DMS53 (cell line): ENCODE measurements around the gene RHOT1.

ENCODE experiments used
- DNase-seq: peaks from one replicate; lab custom pipeline; 2025; lab: John Stamatoyannopoulos, UW

RHOT1 gene

DNA sequence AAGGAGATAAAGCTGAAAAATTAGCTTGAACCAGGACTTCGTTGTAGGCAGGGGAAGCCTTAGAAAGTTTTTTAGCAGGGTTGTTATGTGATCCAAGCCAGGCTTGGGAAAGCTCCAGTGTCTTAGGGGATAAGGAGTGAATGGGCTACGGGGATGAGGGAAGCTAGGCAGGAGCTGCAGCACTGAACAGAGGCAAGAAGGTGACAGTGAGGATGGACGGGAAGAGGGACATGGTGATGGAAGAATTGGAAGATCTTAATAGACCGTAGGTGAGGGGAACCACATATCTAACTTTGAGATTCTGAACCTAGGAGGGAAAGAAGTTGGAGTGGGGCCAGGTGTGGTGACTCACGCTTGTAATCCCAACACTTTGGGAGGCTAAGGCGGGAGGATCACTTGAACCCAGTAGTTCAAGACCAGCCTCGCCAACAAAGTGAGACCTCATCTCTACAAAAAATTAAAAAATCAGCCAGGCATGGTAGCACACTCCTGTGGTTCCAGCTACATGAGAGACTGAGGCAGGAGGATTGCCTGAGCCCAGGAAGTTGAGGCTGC is 126.5 kb downstream of the RHOT1 start:
- no peak for DNase-seq

DNA sequence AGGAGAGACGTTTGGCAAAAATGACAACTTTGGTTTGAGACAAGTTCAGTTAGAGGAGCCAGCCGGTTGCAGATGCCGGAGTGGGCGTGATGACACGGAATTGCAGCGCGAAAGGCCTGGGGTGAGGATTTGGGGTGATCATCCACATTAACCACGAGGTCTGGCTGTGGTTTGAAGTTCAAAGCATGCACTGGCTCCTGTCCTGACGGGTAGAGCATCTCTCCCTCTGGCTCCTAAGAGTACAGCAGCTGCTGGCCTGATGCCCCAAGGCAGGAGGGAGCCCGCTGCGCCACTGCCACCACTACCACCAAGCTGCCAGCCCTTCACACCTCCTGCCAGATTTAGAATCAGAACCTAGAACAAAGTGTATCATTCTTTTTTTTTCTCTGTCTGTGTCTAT is 127.1 kb downstream of the RHOT1 start:
- DNase-seq, result no peak

DNA sequence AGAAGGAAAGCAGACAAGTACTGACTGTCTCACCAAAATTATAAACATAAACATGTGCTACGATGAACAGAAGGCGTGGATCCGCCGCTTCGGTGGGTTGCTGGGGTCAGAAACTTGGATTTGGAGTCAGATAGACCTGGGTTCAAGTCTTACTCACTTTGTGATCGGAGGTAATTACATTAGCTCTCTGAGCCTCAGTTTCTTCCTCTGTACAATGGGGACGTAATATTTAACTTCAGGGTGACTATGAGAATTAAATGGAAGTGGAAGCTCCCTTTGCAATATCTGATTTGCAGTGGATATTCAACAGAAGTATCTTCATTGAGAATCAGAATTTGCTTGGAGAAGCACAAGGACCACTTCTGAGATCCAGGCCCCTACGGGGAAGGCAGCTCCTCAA is 129.5 kb downstream of the RHOT1 start:
- DNase-seq, result no peak

DNA sequence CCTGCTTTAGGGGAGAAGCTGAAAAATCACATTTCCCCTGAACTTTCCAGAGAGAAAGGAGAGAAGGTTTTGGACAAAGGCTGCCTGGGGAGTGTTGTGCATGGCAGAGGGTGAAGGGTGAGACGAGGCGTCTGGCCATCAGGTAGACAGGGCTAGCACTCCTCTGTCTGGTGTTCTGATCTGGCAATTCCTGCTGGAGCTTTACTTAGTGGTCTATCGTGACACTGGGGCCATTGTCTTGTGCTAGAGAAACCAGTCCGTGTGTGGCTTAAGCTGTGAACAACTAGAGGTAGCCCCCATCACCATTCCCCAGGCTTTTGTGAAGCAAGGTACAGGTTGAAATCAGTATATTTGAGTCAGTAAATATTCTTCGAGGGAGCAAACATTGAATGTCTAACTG is 131.8 kb downstream of the RHOT1 start:
- DNase-seq, result no peak

GRCh38 chr17:32274643-32275042 is 132.3 kb downstream of the RHOT1 start:
- no peak for DNase-seq
